ENCODE results near the gene NPY4R2.
"Not testable (repeated sequence)": the region's sequence is repeated elsewhere in the genome, so short reads cannot be mapped to it uniquely, and the experiment has no call there.

Gene NPY4R2

GRCh38 chr10:47959677-47960076 is 41.2 kb downstream of the NPY4R2 start:
- H3K27ac Mint-ChIP-seq; H3K9me3 Mint-ChIP-seq (ENCODE audit: low read depth); H3K4me3 Mint-ChIP-seq; H3K36me3 Mint-ChIP-seq; H3K4me1 Mint-ChIP-seq (ENCODE audit: low read depth); H3K27me3 Mint-ChIP-seq: not testable (repeated sequence)

GRCh38 chr10:47960699-47961098 is 42.2 kb downstream of the NPY4R2 start:
- H3K27me3 Mint-ChIP-seq; H3K36me3 Mint-ChIP-seq; H3K4me3 Mint-ChIP-seq; H3K27ac Mint-ChIP-seq; H3K4me1 Mint-ChIP-seq (ENCODE audit: low read depth); H3K9me3 Mint-ChIP-seq (ENCODE audit: low read depth): not testable (repeated sequence)

DNA sequence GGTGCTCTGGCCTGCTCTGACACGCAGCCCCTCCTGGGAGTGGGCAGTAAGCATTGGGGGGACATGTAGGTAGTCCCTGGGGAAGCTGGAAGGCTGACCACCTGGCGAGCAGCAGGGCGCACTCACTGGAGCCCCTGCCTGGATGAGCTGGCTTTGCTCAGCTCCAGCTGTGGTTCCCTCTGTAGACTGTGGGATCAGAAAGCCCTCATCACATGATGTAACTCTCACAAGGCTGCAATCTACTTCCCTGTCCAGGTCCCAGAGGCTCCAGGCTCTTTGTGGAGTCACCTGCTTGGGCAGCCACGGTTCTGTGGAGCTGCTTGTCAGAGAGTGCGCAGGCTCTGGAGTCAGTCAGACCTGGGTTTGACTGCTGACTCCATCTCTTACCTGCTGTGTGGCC is 44.3 kb downstream of the NPY4R2 start:
- not testable (repeated sequence) for H3K27ac Mint-ChIP-seq; H3K9me3 Mint-ChIP-seq (ENCODE audit: low read depth); H3K27me3 Mint-ChIP-seq; H3K4me3 Mint-ChIP-seq; H3K36me3 Mint-ChIP-seq; H3K4me1 Mint-ChIP-seq (ENCODE audit: low read depth)

DNA sequence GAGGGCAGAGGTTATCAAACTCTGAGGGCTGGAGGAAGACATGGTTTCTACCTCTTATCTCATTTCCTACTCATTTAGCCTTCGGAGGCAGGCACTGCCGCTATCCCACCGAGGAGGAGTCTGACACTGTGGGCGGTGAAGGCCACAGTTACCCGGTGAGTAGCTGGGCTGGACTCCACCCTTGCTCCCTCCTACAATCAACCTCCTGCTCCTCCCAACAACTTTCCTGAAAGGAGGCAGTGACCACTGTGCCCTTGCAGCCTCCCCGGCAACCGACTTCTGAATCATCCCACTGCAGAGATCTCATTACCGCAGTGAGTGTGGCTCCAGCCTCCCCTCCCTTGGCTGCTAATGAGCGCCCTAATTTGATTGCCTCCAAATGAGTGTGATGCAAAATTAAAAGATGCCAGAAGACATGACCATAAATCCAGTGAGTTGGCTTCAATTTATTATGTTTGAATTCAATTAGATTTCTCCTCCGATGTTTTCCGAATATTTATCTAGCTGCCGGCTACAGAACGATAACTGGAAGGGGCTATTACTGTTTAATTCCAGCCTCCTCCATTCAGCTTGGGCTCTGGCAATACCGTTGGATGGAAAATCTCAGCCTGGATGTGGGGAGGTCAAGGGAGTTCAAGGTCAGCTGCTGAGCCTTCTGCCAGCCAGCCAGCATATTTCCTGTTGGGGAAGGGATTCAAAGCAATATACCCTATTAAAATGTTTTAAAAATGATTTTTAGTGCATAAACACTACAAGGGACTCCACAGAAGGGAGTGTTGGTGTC is 46.0 kb downstream of the NPY4R2 start:
- not testable (repeated sequence) for H3K9me3 Mint-ChIP-seq (ENCODE audit: low read depth); H3K27ac Mint-ChIP-seq; H3K36me3 Mint-ChIP-seq; H3K4me3 Mint-ChIP-seq; H3K4me1 Mint-ChIP-seq (ENCODE audit: low read depth); H3K27me3 Mint-ChIP-seq

GRCh38 chr10:47968988-47969387 is 50.5 kb downstream of the NPY4R2 start:
- not testable (repeated sequence) for H3K9me3 Mint-ChIP-seq (ENCODE audit: low read depth); H3K4me1 Mint-ChIP-seq (ENCODE audit: low read depth); H3K27me3 Mint-ChIP-seq; H3K4me3 Mint-ChIP-seq; H3K27ac Mint-ChIP-seq; H3K36me3 Mint-ChIP-seq

DNA sequence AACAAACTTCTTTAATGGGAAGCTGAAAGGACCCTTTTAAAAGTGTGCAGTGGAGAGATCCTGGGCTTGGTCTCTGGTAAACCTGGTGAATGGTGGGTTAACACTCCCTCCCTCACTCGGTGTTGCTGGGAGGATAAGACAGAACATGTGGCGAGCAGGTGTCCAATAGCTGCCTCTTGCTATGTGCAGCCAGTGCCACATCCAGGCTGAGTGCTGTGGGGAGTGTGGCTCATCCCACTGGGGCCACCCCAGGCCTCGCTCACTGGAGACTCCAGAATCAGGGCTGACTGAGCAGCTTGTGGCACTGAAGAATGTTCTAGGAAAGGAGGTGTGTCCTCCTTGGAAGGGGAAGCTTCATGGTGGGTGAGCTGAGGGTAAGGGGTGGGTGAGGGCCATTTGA is 51.6 kb downstream of the NPY4R2 start:
- H3K9me3 Mint-ChIP-seq (ENCODE audit: low read depth); H3K36me3 Mint-ChIP-seq; H3K27me3 Mint-ChIP-seq: not testable (repeated sequence)

GRCh38 chr10:47971598-47971997 is 53.1 kb downstream of the NPY4R2 start:
- H3K9me3 Mint-ChIP-seq (ENCODE audit: low read depth); H3K27me3 Mint-ChIP-seq; H3K36me3 Mint-ChIP-seq; H3K27ac Mint-ChIP-seq; H3K4me1 Mint-ChIP-seq (ENCODE audit: low read depth); H3K4me3 Mint-ChIP-seq: not testable (repeated sequence)

More for the DNA sequence above, 51.6 kb downstream of the NPY4R2 start:
- not testable (repeated sequence) for H3K4me1 Mint-ChIP-seq (ENCODE audit: low read depth); H3K4me3 Mint-ChIP-seq; H3K27ac Mint-ChIP-seq

DNA sequence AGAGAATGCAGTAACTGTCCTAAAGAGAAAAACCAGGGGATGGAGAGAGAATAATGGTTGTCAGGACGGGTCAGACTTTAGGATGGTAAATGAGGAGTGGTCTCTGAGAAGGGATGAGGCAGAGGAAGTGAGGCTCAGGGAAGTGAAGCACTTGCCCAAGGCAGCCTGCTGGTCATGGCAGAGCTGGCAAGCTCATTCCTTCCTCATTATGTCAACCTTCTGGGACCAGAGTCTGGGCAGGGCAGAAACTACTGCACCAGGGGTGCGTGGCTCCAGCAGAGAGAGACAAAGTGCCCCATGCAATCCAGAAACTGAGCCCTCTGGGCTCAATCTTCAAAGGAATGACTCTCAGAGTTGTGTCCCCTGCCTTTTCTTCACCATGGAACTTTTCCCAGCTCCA is 53.6 kb downstream of the NPY4R2 start:
- not testable (repeated sequence) for H3K36me3 Mint-ChIP-seq; H3K27me3 Mint-ChIP-seq; H3K4me3 Mint-ChIP-seq; H3K9me3 Mint-ChIP-seq (ENCODE audit: low read depth); H3K27ac Mint-ChIP-seq; H3K4me1 Mint-ChIP-seq (ENCODE audit: low read depth)

All from activated naive CD8-positive, alpha-beta T cell (primary cell).